NB4 (cell line): Measurements from ENCODE around the gene IFNLR1.

Experiments used
- CTCF ChIP-seq: IDR thresholded peaks from one replicate; pipeline ENCODE4 v1.5.1; 2012; ENCODE audit warnings: low read depth, low read length
- MAX ChIP-seq: IDR thresholded peaks from 2 replicates; pipeline ENCODE4 v1.6.1; 2011; ENCODE audit warnings: low read depth, low read length
- MYC ChIP-seq: IDR thresholded peaks from 2 replicates; pipeline ENCODE4 v1.6.1; 2011; ENCODE audit warnings: low read depth, low read length
- POLR2A ChIP-seq: IDR thresholded peaks from 2 replicates; pipeline ENCODE4 v1.6.1; 2011; ENCODE audit warnings: mild to moderate bottlenecking; ENCODE audit not compliant: insufficient read length; ENCODE audit errors: extremely low read depth

DNA sequence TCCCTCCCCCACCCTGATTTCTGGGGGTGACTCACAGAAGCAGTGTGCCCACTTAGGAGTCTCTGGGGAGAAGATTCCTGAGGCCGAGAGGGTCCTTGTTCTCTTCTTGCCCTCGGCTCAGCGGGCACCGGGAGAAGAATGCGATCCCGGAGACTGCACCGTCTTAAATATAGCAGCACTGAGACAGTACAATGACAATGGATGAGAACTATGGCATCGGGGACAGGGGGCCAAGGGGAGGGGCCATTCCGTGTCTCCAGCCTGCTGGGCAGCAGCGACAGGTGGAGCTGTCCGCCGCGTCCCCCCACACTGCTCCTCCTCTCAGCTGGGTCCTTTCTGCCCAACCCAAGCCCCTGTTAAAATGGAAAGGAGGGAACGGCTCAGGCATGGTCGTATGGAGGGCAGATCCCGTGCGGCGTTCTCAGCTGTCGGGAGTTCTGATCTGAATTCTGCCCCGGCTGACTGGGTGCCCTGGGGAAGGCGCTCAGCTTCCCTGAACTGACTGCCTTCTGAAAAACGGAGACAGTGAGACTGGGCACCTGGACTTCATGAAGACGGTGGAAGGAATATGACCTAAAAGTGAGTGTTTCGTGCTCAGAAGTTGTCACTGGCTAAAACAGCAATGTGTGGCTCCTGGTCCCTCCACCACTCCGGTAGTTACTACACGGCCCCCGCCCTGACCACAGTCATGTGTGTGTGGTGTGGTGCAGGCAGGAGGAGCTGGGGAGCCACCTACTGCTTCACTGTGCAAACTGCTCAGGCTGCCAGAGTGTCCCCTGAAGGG, 74.9 kb downstream of the IFNLR1 start, which contains the start of gene MYOM3:
- TF ChIP-seq CTCF (peak; percentile 67), POLR2A (no peak), MAX (peak; percentile 79; the same call in 1 of the 2 replicates), MYC (peak; percentile 80)
